Measurements from ENCODE around the gene SERPINC1. TPM values are rescaled to one million over a fixed set of nuclear protein-coding genes. Genes with fewer than 3 reads are reported as not detected.

SERPINC1 gene
- polyA plus RNA-seq, 1 donor (not counting 4 experiments of a cell fraction or from before 2014, with no cell fraction given) = 0.14 TPM

GRCh38 chr1:173915596-173915995, 1.5 kb downstream of the SERPINC1 start:
- no peak overlapping the region for H3K27ac ChIP-seq (ENCODE audit: control insufficient read depth, insufficient read depth, low read length)
- H3K36me3 ChIP-seq (ENCODE audit: control insufficient read depth in 2 of 2, extremely low read depth in 1 of 2, insufficient read depth in 2 of 2, low read length in 2 of 2) = no peaks in the 10 kb centered on the region
- H3K4me2 ChIP-seq (ENCODE audit: control insufficient read depth, extremely low read depth, insufficient read depth, low read depth, low read length) = no peak overlapping the region
- H3K9me1 ChIP-seq (ENCODE audit: control insufficient read depth, extremely low read depth, insufficient read depth, low read length) = no peaks in the 10 kb centered on the region
- H3K79me2 ChIP-seq (ENCODE audit: control insufficient read depth, insufficient read depth, low read length) = no peaks in the 10 kb centered on the region
- TF ChIP-seq, protein P1, sequence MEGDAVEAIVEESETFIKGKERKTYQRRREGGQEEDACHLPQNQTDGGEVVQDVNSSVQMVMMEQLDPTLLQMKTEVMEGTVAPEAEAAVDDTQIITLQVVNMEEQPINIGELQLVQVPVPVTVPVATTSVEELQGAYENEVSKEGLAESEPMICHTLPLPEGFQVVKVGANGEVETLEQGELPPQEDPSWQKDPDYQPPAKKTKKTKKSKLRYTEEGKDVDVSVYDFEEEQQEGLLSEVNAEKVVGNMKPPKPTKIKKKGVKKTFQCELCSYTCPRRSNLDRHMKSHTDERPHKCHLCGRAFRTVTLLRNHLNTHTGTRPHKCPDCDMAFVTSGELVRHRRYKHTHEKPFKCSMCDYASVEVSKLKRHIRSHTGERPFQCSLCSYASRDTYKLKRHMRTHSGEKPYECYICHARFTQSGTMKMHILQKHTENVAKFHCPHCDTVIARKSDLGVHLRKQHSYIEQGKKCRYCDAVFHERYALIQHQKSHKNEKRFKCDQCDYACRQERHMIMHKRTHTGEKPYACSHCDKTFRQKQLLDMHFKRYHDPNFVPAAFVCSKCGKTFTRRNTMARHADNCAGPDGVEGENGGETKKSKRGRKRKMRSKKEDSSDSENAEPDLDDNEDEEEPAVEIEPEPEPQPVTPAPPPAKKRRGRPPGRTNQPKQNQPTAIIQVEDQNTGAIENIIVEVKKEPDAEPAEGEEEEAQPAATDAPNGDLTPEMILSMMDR (optimal IDR thresholded peaks at IDR 0.05 in 1 of 3, IDR thresholded peaks at IDR 0.05 in 1 of 3, conservative IDR thresholded peaks at IDR 0.05 in 1 of 3; ENCODE audit: extremely low read depth in 1 of 3, insufficient read depth in 2 of 3, low read length in 3 of 3) = no peak
- no peak for TF ChIP-seq EZH2 (IDR thresholded peaks at IDR 0.05; ENCODE audit: low read length)
- FAIRE-seq (no peak), DNase-seq (ENCODE audit: low read depth, low spot score) (no peak)
- no peaks in the 10 kb centered on the region for H4K20me1 ChIP-seq (ENCODE audit: control insufficient read depth, extremely low read depth, insufficient read depth, low read length)
- H3K27me3 ChIP-seq (ENCODE audit: control insufficient read depth, extremely low read depth, insufficient read depth, low read length) = no peaks in the 10 kb centered on the region
- H3K4me1 ChIP-seq (ENCODE audit: control insufficient read depth, extremely low read depth, insufficient read depth, low read length) = no peaks in the 10 kb centered on the region
- H3K9me3 ChIP-seq (ENCODE audit: control insufficient read depth, low read depth, low read length) = no peaks in the 10 kb centered on the region
- H2AFZ ChIP-seq (ENCODE audit: control insufficient read depth, low read length) = no peak overlapping the region
- no peak overlapping the region for H3K9ac ChIP-seq (ENCODE audit: control insufficient read depth, extremely low read depth, insufficient read depth, low read length)
- no peak overlapping the region for H3K4me3 ChIP-seq (ENCODE audit: control insufficient read depth in 2 of 3, extremely low read depth in 1 of 3, insufficient read depth in 2 of 3, low read depth in 1 of 3, low read length in 3 of 3)
- dilution Hi-C loops (cut with MboI; ENCODE audit: extremely low pct_ligation_motif_present, low sequenced_read_pairs) = no loop called here

DNA sequence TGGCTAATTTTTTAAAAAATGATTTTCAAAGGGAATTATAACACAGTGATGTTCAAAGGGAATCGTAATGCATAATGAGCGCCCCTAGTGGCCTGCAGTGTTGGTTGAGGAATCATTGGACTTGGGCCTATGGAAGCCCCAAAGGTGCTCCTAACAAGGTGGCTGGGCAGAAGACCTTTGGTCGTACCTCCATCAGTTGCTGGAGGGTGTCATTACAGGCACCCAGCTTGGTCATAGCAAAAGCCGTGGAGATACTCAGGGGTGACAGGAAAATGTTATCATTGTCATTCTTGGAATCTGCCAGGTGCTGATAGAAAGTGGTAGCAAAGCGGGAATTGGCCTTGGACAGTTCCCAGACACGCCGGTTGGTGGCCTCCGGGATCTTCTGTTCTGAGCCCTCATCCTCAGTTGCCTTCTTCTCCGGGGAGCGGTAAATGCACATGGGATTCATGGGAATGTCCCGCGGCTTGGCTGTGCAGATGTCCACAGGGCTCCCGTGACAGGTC, 2.7 kb downstream of the SERPINC1 start:
- H3K9me1 ChIP-seq (ENCODE audit: control insufficient read depth, extremely low read depth, insufficient read depth, low read length) = no peaks in the 10 kb centered on the region
- DNase-seq (ENCODE audit: low read depth, low spot score) (no peak), FAIRE-seq (no peak)
- no peak overlapping the region for H2AFZ ChIP-seq (ENCODE audit: control insufficient read depth, low read length)
- no peaks in the 10 kb centered on the region for H3K27me3 ChIP-seq (ENCODE audit: control insufficient read depth, extremely low read depth, insufficient read depth, low read length)
- no peak overlapping the region for H3K9ac ChIP-seq (ENCODE audit: control insufficient read depth, extremely low read depth, insufficient read depth, low read length)
- no peak overlapping the region for H3K4me2 ChIP-seq (ENCODE audit: control insufficient read depth, extremely low read depth, insufficient read depth, low read depth, low read length)
- no peaks in the 10 kb centered on the region for H3K4me1 ChIP-seq (ENCODE audit: control insufficient read depth, extremely low read depth, insufficient read depth, low read length)
- no peak overlapping the region for H3K27ac ChIP-seq (ENCODE audit: control insufficient read depth, insufficient read depth, low read length)
- H3K4me3 ChIP-seq (ENCODE audit: control insufficient read depth in 2 of 3, extremely low read depth in 1 of 3, insufficient read depth in 2 of 3, low read depth in 1 of 3, low read length in 3 of 3) = no peak overlapping the region
- no peaks in the 10 kb centered on the region for H3K9me3 ChIP-seq (ENCODE audit: control insufficient read depth, low read depth, low read length)
- dilution Hi-C loops (cut with MboI; ENCODE audit: extremely low pct_ligation_motif_present, low sequenced_read_pairs) = no loop called here
- TF ChIP-seq EZH2 (IDR thresholded peaks at IDR 0.05; ENCODE audit: low read length) = no peak
- TF ChIP-seq, protein P1 (optimal IDR thresholded peaks at IDR 0.05 in 1 of 3, IDR thresholded peaks at IDR 0.05 in 1 of 3, conservative IDR thresholded peaks at IDR 0.05 in 1 of 3; ENCODE audit: extremely low read depth in 1 of 3, insufficient read depth in 2 of 3, low read length in 3 of 3) = peak; percentile 66 to 76 (median 75)
- H3K79me2 ChIP-seq (ENCODE audit: control insufficient read depth, insufficient read depth, low read length) = no peaks in the 10 kb centered on the region
- H3K36me3 ChIP-seq (ENCODE audit: control insufficient read depth in 2 of 2, extremely low read depth in 1 of 2, insufficient read depth in 2 of 2, low read length in 2 of 2) = no peaks in the 10 kb centered on the region
- H4K20me1 ChIP-seq (ENCODE audit: control insufficient read depth, extremely low read depth, insufficient read depth, low read length) = no peaks in the 10 kb centered on the region

Measured in keratinocyte (primary cell).